Fibroblast of mammary gland (primary cell): ENCODE data around the gene MEF2C.

Experiments
- DNase-seq: peaks from one replicate; pipeline ENCODE4 v3.0.0-alpha.2; 2010; ENCODE audit warnings: low read depth
- H3K4me3 ChIP-seq: 2 replicates; pipeline ENCODE4 v1.5.1; 2011; ENCODE audit warnings: low read depth, mild to moderate bottlenecking, low read length, moderate library complexity; ENCODE audit not compliant: control insufficient read depth
- CTCF ChIP-seq: conservative IDR thresholded peaks from 2 replicates; pipeline ENCODE4 v1.5.1; 2011; ENCODE audit warnings: low read depth, low read length, inconsistent platforms; ENCODE audit not compliant: control insufficient read depth, insufficient read depth

MEF2C gene

DNA sequence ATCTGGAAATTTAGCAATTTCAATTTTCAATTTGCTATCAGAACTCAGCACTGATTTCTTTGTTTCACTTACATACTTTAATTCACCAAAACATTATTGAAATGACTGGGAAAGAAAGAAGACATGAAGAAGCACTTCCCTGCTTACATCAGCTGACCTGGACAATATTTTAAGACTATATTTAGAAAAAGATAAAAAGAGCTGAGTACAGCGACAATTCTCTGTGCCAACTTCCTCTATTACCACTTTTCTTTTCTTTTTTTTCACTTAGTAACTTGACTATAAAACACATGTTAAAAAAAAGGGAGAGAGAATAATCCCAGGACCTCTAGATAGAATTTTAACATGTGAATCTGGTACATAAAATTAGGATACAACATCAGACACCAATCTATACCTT lies 35.6 kb downstream of the MEF2C start:
- no peak for TF ChIP-seq CTCF
- DNase-seq, result no peak
- H3K4me3 ChIP-seq, result no peak overlapping the region

DNA sequence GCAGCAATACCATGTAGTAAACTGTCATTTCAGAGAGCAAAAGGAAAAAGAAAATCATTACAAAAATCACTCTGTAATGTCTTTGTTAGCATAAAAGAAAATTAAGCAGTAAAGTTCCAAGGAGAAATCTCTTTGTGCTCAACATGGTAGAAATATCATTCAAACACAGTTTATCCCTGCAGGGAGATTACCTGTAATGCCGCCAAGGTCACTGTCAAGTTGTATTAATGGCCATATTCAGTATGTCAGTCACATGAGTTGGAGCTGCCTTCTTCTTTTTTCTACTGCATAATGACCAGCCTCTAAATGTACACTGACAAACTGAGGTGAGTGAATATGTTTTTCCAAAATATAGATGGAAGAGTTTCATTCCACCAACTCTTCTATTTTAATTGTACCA lies 36.5 kb downstream of the MEF2C start:
- no peak for DNase-seq
- H3K4me3 ChIP-seq, result no peak overlapping the region
- no peak for TF ChIP-seq CTCF

DNA sequence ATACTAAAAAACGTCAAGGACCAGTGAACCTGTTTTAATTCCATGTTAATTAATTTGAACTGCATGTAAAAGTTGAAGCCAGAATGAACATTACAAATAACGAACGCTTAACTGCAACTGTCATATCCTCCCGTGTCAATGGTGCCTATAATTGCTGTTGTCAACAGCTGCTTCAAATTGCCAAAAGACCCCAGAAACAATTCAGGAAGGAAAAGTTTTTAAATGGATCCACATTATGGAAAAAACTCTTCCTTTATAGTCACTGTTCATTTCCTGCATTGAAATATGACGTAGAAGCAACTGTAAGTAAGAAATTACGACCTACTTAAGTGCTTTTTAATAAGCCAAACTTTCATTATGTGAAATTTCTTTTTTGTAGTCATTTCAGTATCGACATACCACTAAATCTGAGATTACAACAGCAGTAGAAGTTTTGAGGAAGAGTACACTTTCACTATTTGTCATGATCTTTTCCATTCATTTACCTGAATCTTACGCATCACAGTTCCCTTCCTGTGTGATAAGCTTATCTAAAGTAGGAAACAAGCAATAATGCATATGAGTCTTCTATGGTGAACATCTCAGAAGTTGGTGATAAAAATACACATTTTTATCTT lies 37.8 kb downstream of the MEF2C start:
- TF ChIP-seq CTCF, result no peak
- DNase-seq, result no peak

DNA sequence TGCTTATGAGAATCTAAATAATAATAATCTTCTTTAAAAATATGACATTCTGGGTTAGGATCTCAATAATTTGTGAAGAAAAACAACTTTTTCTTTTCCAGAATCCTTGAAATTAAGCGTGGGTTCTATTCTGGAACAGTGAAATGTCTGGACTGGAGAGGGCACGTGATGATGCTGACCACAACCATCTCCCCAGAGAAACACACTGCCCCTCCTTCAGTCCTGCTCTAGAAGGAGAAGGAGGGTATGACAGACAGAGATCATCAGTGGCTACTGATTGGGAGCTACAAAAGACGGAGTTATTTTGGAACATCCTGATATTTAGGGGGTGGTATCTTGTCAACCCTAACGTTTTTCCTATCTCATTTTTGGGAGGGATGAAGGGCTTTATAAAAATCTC lies 40.2 kb downstream of the MEF2C start:
- no peak for TF ChIP-seq CTCF
- peak; percentile 12 for DNase-seq

More for the DNA sequence above, 37.8 kb downstream of the MEF2C start:
- H3K4me3 ChIP-seq, result no peak overlapping the region

GRCh38 chr5:88841212-88841611 lies 41.8 kb downstream of the MEF2C start:
- no peak overlapping the region for H3K4me3 ChIP-seq

More for the DNA sequence above, 40.2 kb downstream of the MEF2C start:
- H3K4me3 ChIP-seq, result no peak overlapping the region

DNA sequence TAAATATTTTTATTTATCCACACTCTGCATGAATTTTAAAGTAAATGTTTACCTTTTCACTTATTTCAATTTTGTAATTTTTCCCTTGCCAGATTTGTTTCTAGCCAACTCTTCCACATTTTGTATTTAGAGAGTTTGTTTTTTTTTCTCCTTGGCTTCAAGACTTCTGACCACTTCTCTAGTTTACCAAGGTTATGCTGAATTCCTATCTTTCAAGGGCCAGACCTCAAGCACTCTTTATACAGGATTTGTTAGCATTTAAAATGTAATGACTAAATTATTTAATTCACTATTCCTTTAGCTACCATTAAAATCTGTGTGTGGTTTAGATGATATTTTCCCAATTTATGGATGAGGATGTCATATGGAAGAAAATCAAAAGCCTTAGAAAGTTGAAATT lies 42.5 kb downstream of the MEF2C start:
- no peak for TF ChIP-seq CTCF
- H3K4me3 ChIP-seq, result no peak overlapping the region
- no peak for DNase-seq

More at GRCh38 chr5:88841212-88841611, 41.8 kb downstream of the MEF2C start:
- DNase-seq, result no peak
- TF ChIP-seq CTCF, result no peak

DNA sequence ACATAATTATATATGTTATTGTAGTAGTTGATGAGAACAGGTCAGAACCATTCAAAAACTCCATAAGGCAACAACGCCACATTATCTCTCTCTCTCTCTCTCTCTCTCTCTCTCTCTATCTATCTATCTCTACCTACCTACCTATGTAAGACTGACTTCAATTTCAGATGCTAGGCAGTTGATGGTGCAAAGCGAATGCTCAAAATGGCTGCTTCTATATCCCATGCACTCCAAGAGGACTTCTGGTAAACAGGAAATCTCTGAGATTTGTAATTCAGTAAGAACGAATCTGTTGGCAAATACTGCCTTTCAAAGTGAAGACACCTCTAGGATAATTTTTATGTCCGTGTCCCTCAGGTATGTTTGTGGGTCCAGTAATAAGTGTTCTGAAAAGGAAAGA lies 43.7 kb downstream of the MEF2C start:
- DNase-seq, result no peak
- no peak for TF ChIP-seq CTCF
- H3K4me3 ChIP-seq, result no peak overlapping the region
